Fibroblast of lung (primary cell): Measurements from ENCODE around the gene CFAP20. TPM values are rescaled to one million over a fixed set of nuclear protein-coding genes. Genes with fewer than 3 reads are reported as not detected.
"Not testable (repeated sequence)": the region's sequence is repeated elsewhere in the genome, so short reads cannot be mapped to it uniquely, and the experiment has no call there.

Experiments used
- DNase-seq, 2 donors: peaks; one replicate each; pipeline versions ENCODE4 v3.0.0 to v3.0.0-alpha.2; 2010; ENCODE audit warnings: low read depth in 2 of 2
- H2AFZ ChIP-seq: 2 replicates; pipeline ENCODE4 v1.5.1; 2012; ENCODE audit warnings: low read length, control low read depth, inconsistent platforms
- H3K27ac ChIP-seq: 2 replicates; pipeline ENCODE4 v1.5.1; 2011; ENCODE audit warnings: low read length, control low read depth; ENCODE audit not compliant: insufficient read depth
- H3K27me3 ChIP-seq: 2 replicates; pipeline ENCODE4 v1.5.1; 2011; ENCODE audit warnings: mild to moderate bottlenecking, low read length; ENCODE audit not compliant: control insufficient read depth, insufficient read depth
- H3K36me3 ChIP-seq: 2 replicates; pipeline ENCODE4 v1.5.1; 2011; ENCODE audit warnings: low read length; ENCODE audit not compliant: control insufficient read depth, insufficient read depth
- H3K4me1 ChIP-seq: 2 replicates; pipeline ENCODE4 v1.5.1; 2011; ENCODE audit warnings: low read length; ENCODE audit not compliant: control insufficient read depth, insufficient read depth; ENCODE audit errors: extremely low read depth
- H3K4me2 ChIP-seq: 2 replicates; pipeline ENCODE4 v1.5.1; 2011; ENCODE audit warnings: low read length, control low read depth; ENCODE audit not compliant: insufficient read depth; ENCODE audit errors: extremely low read depth
- H3K4me3 ChIP-seq, 4 experiments: fragments of 200-600 bp in 1 of 4; sonication (generic) in 1 of 4; replicated peaks in 1 of 4; 2 replicates each; pipeline ENCODE4 v1.5.1; 2011 to 2016; ENCODE audit warnings: low read length in 4 of 4, low read depth in 3 of 4, mild to moderate bottlenecking in 3 of 4, control low read depth in 2 of 4, inconsistent platforms in 1 of 4, mixed read lengths in 1 of 4; ENCODE audit not compliant: insufficient read depth in 1 of 4; ENCODE audit errors: control extremely low read depth in 1 of 4
- H3K79me2 ChIP-seq: 2 replicates; pipeline ENCODE4 v1.5.1; 2012; ENCODE audit warnings: mild to moderate bottlenecking, low read length, inconsistent platforms; ENCODE audit not compliant: control insufficient read depth, insufficient read depth
- H3K9ac ChIP-seq: 2 replicates; pipeline ENCODE4 v1.5.1; 2011; ENCODE audit warnings: mild to moderate bottlenecking, low read length, control low read depth; ENCODE audit not compliant: insufficient read depth
- H3K9me3 ChIP-seq: 2 replicates; pipeline ENCODE4 v1.5.1; 2012; ENCODE audit warnings: low read depth, low read length; ENCODE audit not compliant: control insufficient read depth, insufficient read depth
- H4K20me1 ChIP-seq: 2 replicates; pipeline ENCODE4 v1.5.1; 2011; ENCODE audit warnings: low read length; ENCODE audit not compliant: control insufficient read depth, insufficient read depth; ENCODE audit errors: extremely low read depth
- CTCF ChIP-seq, 2 donors: IDR thresholded peaks in 1 of 2; conservative IDR thresholded peaks in 1 of 2; 1 replicate in 1 of 2; 2 replicates in 1 of 2; pipeline ENCODE4 v1.5.1; 2011 to 2012; ENCODE audit warnings: low read length in 2 of 2, control low read depth in 1 of 2, inconsistent platforms in 1 of 2, low read depth in 1 of 2, mild to moderate bottlenecking in 1 of 2
- EZH2 ChIP-seq: IDR thresholded peaks from 2 replicates; pipeline ENCODE4 v1.5.1; 2012; ENCODE audit warnings: low read length, control low read depth, mild to moderate bottlenecking; ENCODE audit errors: missing control alignments
- polyA plus RNA-seq, 2 donors: library from polyadenylated mRNA; depleted of rRNA in 1 of 2; stranded (reverse) in 1 of 2; unstranded in 1 of 2; fragments of >200 nt; gene quantifications; 2 replicates each; pipeline ENCODE4 v1.2.1, GENCODE V29; 2011 to 2012; ENCODE audit warnings: missing spikeins in 1 of 2
- total RNA-seq: library from RNA; depleted of rRNA; stranded (reverse); fragments of >200 nt; gene quantifications from 2 replicates; pipeline ENCODE4 v1.2.1, GENCODE V29; 2014

CFAP20 gene
- total and polyA plus RNA-seq, 2 donors (not counting 1 experiment from before 2014, with no cell fraction given) = 29.2 to 30.2 TPM

GRCh38 chr16:58077796-58078195 lies 51.4 kb downstream of the CFAP20 start:
- Histone ChIP-seq H3K27me3 (no peaks in the 10 kb centered on the region), H4K20me1 (no peaks in the 10 kb centered on the region), H3K4me2 (no peak overlapping the region), H3K79me2 (no peaks in the 10 kb centered on the region), H3K9ac (no peak overlapping the region), H3K9me3 (no peaks in the 10 kb centered on the region), H3K4me3 (no peak overlapping the region), H3K27ac (no peak overlapping the region), H2AFZ (no peak overlapping the region), H3K36me3 (no peaks in the 10 kb centered on the region), H3K4me1 (no peaks in the 10 kb centered on the region)
- TF ChIP-seq EZH2 (no peak), CTCF (conservative IDR thresholded peaks at IDR 0.05 in 1 of 2, IDR thresholded peaks at IDR 0.05 in 1 of 2; ENCODE audit: low read depth in 1 of 2, low read length in 2 of 2) (no peak)
- no peak for DNase-seq

GRCh38 chr16:58076514-58076913 lies 52.7 kb downstream of the CFAP20 start:
- no peaks in the 10 kb centered on the region for H3K79me2 ChIP-seq
- no peak overlapping the region for H2AFZ ChIP-seq
- TF ChIP-seq EZH2 (no peak), CTCF (conservative IDR thresholded peaks at IDR 0.05 in 1 of 2, IDR thresholded peaks at IDR 0.05 in 1 of 2; ENCODE audit: low read depth in 1 of 2, low read length in 2 of 2) (no peak)
- no peak for DNase-seq
- no peak overlapping the region for H3K4me3 ChIP-seq
- no peak overlapping the region for H3K27ac ChIP-seq
- no peaks in the 10 kb centered on the region for H3K27me3 ChIP-seq
- no peaks in the 10 kb centered on the region for H3K4me1 ChIP-seq
- H3K36me3 ChIP-seq = no peaks in the 10 kb centered on the region
- H3K9me3 ChIP-seq = no peaks in the 10 kb centered on the region
- no peak overlapping the region for H3K4me2 ChIP-seq
- H3K9ac ChIP-seq = no peak overlapping the region
- no peaks in the 10 kb centered on the region for H4K20me1 ChIP-seq

GRCh38 chr16:58074657-58075056 lies 54.5 kb downstream of the CFAP20 start:
- Histone ChIP-seq H3K4me3 (no peak overlapping the region), H3K79me2 (no peaks in the 10 kb centered on the region), H2AFZ (no peak overlapping the region), H3K4me2 (no peak overlapping the region), H3K27ac (no peak overlapping the region), H3K36me3 (no peaks in the 10 kb centered on the region), H3K27me3 (no peaks in the 10 kb centered on the region), H3K4me1 (no peaks in the 10 kb centered on the region), H3K9me3 (no peaks in the 10 kb centered on the region), H4K20me1 (no peaks in the 10 kb centered on the region), H3K9ac (no peak overlapping the region)
- no peak for DNase-seq
- TF ChIP-seq EZH2 = no peak
- no peak for TF ChIP-seq CTCF (conservative IDR thresholded peaks at IDR 0.05 in 1 of 2, IDR thresholded peaks at IDR 0.05 in 1 of 2; ENCODE audit: low read depth in 1 of 2, low read length in 2 of 2)

- H3K27ac ChIP-seq, H3K4me1 ChIP-seq, H2AFZ ChIP-seq, H3K4me3 ChIP-seq, H3K4me2 ChIP-seq, H3K79me2 ChIP-seq, H3K9me3 ChIP-seq, H3K9ac ChIP-seq, H3K27me3 ChIP-seq, H3K36me3 ChIP-seq, DNase-seq, H4K20me1 ChIP-seq: not testable (repeated sequence)
Observed at GRCh38 chr16:58073086-58073485, 56.1 kb downstream of the CFAP20 start.

- H3K79me2 ChIP-seq, H3K4me1 ChIP-seq, H2AFZ ChIP-seq, H3K9me3 ChIP-seq, H3K27me3 ChIP-seq, H3K36me3 ChIP-seq, DNase-seq, H4K20me1 ChIP-seq, H3K27ac ChIP-seq, H3K9ac ChIP-seq, H3K4me3 ChIP-seq, H3K4me2 ChIP-seq: not testable (repeated sequence)
Observed at GRCh38 chr16:58072134-58072533, 57.0 kb downstream of the CFAP20 start.
